COLO668 (cell line): Measurements from ENCODE around the gene SF1.
"Not testable (repeated sequence)": the region's sequence is repeated elsewhere in the genome, so short reads cannot be mapped to it uniquely, and the experiment has no call there.

Source experiments
- DNase-seq: peaks from one replicate; lab custom pipeline; 2025; ENCODE audit not compliant: unreplicated experiment; lab: John Stamatoyannopoulos, UW

SF1 gene, protein sequence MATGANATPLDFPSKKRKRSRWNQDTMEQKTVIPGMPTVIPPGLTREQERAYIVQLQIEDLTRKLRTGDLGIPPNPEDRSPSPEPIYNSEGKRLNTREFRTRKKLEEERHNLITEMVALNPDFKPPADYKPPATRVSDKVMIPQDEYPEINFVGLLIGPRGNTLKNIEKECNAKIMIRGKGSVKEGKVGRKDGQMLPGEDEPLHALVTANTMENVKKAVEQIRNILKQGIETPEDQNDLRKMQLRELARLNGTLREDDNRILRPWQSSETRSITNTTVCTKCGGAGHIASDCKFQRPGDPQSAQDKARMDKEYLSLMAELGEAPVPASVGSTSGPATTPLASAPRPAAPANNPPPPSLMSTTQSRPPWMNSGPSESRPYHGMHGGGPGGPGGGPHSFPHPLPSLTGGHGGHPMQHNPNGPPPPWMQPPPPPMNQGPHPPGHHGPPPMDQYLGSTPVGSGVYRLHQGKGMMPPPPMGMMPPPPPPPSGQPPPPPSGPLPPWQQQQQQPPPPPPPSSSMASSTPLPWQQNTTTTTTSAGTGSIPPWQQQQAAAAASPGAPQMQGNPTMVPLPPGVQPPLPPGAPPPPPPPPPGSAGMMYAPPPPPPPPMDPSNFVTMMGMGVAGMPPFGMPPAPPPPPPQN

DNA sequence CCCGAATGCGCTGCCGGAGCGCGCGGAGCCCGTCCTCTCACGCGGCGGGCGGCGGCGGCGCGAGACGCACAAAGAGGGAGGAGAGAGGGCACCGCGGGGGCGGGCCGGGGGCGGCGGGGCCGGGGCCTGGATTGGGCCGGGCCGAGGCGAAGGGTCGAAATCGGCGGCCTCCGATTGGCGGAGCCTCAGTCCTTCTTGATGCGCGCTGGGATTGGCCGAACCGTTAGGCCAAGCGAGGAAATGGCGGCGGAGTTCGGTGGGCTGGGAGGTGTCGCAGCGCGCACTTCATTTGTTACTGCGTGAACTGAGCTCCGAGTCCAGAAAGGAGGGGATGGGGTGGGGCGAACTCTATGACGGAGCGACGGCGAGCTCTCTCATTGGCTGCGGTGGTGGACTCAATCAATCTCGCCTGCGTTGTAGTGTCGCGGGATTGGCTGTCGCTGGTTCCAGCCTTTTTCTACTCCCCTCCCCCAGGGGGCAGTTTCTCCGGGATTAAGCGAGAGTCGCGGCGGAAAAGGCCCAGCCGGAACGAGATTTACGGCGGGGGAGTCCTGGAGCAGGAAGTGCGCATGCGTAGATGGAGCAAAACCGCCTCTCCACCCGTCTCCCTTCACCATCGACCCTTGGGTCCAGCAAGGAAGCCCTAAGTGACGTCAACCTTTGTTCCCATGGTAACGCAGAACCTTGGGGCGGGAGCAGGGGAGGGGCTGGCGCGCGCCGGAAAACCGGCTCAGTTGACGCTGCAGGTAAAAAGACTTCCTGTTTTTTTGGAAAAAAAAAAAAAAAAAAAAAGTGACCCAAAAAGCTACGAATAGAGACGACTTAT is at the start of gene SF1:
SF1 (minus strand) TSS at position 70 of the 826 bp plus-strand sequence. CDS start 150 bp downstream, outside the sequence.
- DNase-seq, result peak; percentile 98

- no peak for DNase-seq
Measured at GRCh38 chr11:64827451-64827839, 49.1 kb upstream of the SF1 start.

DNA sequence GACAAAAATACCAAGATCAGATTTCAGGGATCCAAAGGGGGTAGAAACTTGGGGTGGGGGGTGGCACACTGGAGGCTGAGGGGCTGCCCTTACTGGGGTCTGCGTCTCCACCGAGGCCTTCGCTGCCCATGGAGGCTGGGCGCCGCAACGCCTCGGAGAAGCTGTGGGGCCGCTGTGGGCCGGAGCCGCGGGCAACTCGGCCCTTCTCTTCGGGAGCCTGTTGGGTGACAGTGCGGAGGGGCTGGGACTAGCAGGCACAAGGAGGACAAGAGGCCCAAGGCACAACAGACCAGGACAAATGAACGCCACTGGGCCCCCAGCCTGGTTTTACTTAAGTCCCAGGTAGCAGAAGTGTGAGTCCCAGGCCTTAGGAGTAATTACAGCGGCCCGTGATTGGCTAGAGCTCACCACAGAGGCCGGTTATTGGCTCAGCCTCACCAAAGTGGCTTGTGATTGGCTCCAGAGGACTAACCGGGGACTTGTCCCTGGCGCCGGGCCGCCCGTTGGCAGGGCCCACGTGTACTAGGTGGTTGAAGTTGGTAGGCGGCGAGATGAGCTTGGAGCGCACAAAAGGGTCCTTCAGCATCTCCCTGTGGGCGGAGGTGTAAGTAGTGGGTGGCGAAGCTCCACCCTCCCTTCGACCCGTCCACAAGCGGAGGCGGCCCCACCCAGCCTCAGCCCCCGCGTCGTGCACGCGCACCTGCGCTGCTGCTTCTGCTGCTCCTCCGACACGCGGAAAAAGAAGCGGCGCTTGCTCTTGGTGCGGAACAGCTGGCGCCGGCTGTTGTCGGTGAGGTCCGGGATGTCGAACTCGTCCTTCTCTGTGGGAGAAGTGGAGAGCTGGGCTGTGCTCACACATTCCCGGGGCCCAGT is 48.5 kb upstream of the SF1 start:
- DNase-seq, result no peak

GRCh38 chr11:64826062-64826461 is 47.7 kb upstream of the SF1 start:
- no peak for DNase-seq

DNA sequence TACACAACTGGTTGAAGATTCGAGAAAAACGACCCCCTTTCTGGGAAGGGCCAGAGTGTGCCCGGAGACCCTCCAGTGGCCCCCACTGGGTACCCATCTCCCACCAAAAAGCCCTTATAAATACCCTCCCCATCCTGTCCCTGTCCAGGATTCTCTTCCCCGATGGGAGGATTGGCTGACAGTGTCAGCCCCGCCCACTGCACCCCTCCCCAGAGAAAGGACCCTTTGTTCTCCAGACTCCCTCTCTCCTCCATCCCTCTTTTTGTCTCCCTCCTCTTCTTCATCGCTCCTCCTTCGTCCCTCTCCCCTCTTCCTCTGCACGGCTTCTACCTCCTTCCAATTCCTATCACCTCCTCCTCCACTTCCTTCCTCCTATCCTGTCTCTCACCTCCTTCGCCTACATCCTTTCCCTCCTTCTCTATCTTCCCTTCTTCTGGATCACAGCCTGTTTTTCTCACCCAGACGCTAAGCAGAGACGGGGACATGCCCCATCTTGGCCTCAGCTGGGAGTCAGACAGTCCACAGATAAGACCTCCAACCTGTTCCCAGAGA is 45.3 kb upstream of the SF1 start:
- DNase-seq, result no peak

- no peak for DNase-seq
Measured at GRCh38 chr11:64817476-64817875, 39.1 kb upstream of the SF1 start.

GRCh38 chr11:64815433-64815832 is 37.1 kb upstream of the SF1 start:
- not testable (repeated sequence) for DNase-seq

DNA sequence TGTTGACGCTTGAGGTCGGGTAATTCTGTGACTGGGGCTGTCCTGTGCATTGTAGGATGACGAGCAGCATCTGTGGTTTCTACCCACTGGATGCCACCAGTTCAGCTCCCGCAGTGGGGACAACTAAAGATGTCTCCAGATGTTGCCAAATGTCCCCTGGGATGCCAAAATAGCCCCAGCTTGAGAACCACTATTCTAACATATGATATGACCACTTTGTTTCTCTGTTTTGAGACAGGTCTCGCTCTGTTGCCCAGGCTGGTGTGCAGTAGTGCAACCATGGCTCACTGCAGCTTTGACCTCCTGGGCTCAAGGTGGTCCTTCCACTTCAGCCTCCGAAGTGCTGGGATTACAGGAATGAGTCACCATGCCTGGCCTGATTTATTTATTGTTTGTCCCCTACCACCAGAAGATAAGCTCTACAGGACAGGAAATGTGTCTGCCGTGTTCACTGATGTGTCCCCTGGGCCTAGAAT is 36.4 kb upstream of the SF1 start:
- DNase-seq, result peak; percentile 4

- no peak for DNase-seq
Measured at GRCh38 chr11:64813826-64814225, 35.5 kb upstream of the SF1 start.

DNA sequence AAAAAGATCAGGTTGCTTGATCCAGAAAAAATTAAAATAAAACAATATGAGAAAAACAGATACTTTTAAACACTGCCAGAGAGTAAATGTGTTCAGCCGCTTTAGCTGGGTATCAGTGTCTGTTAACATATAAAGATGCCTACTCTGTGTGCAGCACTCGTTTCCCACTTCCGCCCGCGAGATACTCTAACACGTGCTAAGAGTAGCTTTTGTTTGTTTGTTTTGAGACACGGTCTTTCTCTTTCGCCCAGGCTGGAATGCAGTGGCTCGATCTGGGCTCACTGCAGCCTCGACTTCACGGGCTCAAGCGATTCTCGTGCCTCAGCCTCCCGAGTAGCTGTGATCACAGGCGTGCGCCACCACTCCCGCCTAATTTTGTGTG is 32.5 kb upstream of the SF1 start:
- peak; percentile 62 for DNase-seq

DNA sequence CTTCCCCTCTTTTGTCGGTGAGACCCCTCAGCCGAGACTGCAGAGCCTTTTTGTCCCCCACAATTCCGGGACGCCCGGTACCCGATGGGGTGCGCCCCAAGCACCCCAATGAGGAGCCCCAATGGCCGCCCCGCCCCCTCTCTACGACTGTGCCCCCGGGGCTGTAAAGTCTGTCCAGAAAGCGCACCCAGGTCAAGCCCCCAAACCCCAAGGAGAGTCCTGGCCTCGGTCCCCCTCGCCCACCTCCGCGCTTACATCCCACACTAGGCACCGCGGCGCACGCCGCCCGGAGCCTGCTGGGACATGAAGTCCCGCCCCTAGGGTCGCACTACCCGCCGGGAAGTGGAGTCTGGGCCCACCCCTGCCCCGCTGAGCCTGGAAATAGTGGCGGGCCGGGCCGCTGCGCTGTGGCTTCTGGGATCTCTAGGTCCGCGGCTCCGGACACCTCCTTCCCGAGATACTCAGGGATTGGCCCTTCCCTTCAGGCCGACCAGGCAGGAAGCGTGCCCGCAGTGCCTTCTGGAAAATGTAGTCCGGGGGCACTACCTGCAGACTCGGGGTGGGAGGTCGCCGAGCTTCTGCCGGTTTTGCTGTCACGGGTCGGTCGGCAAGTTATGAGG is 32.0 kb upstream of the SF1 start, which contains the start of gene MEN1:
MEN1 (minus strand) TSS at position 281 of the 620 bp plus-strand sequence. CDS start 442 bp downstream, outside the sequence.
- peak; percentile 97 for DNase-seq

- peak; percentile 53 for DNase-seq
Measured at GRCh38 chr11:64809781-64810241, 31.5 kb upstream of the SF1 start.

GRCh38 chr11:64805481-64805880 is 27.1 kb upstream of the SF1 start:
- no peak for DNase-seq

DNA sequence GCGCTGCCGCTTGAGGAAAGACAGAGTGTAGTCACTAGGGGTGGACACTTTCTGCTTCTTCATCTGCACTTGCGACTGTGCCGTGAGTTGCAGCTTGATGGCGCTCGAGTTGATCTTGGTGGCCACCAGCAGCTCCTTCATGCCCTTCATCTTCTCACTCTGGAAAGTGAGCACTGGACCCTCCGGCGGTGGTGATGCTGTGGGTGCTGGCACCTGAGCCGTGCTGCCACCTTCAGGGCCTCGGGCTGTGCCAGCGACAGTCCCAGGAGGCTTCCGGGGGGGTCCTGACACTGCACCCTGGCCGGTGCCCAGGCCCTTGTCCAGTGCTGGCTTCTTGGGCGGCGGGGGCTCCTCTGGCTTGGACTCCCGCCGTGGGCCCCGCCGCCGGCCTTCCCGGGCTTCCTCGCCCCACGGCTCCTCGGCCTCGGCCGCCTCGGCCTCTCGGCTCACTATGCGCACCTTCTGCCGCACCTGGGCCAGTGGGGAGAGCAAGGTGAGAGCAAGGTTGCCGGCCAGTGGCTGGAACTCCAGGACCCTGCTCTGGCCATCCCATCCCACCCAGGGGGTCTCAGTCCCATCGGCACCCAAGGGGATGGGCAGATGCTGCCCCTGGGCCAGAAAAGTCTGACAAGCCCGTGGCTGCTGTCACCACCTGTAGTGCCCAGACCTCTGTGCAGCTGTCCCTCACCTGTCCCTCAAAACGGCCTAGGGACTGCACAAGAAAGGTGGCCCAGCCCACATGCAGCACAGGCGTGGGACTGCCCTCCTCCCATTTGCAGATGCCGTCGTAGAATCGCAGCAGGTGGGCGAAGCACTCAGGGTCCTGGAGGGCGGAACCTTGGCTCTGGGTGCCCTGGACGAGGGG is 26.2 kb upstream of the SF1 start:
- no peak for DNase-seq

DNA sequence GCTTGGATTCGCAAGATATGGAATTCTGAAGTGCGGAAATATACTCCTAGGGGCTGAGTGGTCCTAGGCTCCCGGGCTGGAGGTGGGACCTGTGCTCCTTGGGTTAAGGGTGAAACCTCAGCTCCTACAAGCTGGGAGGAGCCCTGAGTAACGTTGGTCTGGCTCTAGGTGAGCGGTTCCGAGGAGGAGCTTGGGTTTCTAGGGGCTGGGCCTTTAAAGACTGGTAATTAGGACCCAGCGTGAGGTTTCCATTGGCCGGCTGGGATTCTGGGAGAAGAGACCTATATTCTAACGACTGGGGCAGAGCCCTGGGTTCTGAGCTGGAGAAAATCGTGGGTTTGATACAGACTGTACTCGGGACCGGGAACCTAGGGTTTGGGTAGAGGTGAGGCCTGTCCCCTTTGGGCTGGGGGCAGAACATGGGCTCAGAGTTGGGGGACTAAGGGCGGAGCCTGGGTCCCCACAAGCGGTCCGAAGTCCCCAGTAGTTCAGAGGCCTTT is 25.6 kb upstream of the SF1 start:
- DNase-seq, result no peak

DNA sequence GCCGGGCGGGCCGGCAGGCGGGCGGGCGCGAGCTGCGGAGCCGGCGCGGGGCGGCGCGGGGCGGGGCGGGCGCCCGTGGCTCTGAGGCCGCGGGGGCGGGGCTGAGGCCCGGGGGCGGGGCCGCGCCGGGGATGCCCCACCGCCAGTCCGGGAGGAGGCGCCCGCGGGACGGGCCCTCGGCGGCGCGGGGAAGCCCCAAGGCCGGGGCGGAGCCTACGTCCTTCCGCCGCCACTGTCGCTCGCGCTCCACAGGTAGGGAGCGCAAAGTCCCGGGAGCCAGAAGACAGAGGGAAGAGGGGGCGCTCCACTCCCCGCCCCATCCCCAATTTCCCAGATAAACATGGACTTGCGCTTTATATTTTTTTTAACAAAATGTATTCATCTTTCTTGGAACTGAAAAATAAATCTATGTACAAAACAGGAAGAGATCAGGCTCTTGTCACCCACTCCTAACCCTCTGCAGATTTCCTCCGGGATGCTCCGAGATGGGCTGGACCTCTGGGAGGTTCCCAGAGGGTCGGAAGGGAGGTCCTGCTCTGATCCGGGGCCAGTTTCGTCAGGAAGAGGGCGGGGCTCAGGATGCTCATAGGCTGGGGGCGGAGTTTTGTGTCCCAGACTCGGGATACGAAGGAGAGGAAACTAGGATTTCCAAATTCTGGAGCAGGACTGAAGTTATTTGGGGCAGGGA is 25.0 kb upstream of the SF1 start, which contains the start of gene MAP4K2:
MAP4K2 (minus strand) TSS at position 57 of the 688 bp plus-strand sequence. CDS start 65 bp downstream, outside the sequence.
- DNase-seq, result peak; percentile 94

DNA sequence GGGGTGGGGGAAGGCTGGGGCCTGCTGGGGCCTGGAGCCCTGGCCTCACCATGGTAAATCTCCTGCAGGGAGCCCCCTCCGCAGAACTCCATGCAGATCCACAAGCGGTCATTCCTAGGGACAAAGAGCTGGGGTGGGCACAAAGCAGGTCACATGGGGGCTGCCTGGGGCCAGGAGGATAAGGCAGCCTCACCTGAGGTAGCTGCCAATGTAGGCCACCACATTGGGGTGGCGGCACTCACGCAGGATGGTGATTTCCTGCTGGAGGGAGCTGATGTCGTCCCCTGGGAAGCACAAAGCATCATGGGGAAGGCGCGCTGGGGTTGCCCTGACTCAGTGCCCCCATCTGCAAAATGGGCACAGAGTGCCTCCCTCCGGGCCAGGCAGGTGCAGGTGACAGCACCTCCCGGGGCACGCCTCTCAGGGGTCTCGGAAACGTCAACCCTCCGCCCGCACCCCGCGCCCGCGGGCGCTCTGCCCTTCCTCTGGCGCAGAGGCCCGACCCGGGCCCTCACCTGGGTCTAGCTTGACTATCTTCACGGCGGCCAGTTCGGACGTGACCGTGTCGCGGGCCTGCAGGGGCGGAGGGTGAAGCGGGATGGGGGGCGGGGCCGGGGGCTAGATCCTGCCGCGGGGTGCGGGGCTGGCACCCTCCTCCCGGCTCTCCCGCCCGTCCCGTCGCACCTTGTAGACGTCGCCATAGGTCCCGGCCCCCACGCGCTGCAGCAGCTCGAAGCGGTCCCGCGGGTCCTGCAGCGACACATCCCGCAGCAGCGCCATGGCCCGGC is 24.2 kb upstream of the SF1 start:
- DNase-seq, result peak; percentile 39
